GM19328 (cell line): Measurements from ENCODE around the gene OGT.

Source experiments
- ATAC-seq: cut with Tn5 transposase; IDR thresholded peaks from one replicate; pipeline ENCODE4 v1.9.1; 2021; ENCODE audit warnings: mild to moderate bottlenecking, moderate library complexity; ENCODE audit not compliant: unreplicated experiment

OGT gene

DNA sequence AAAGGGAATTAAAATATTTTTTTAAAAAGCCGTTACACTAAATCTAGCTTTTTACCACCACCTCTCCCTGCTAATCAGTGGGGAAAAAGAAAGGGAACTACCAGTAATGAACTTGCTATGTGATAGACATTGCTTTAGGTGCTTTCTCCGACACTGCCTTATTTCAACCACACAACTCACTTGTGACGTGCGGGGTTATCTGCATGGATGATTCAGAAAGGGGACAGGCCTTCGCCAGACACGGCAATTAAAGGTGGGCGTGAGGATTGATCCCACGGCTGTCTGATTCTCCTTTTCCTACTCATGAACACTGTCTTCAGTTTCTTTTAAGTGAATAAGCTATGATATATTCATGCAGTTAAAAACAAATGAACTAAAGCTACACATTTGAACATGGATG lies 86.3 kb downstream of the OGT start:
- ATAC-seq, result no peak

DNA sequence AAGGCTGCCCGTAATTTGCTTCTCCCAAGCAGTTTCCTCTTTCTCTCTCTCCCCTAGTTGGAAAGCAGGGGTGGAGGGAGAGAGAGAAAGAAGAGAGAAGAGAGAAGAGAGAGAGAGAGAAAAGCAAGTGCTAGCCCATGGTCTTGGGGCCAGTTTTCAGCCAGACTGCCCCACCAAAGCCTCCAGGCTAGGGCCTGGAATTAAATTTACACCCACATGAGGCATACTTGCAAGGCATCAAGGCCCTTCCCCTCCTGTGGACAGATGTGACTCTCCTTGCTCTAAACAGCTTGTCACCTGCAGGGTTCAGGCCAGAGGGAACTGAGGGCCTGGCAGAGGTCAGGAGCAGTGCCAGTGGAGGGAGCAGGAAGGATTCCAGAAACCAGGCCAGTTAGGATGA lies 87.1 kb downstream of the OGT start:
- no peak for ATAC-seq

DNA sequence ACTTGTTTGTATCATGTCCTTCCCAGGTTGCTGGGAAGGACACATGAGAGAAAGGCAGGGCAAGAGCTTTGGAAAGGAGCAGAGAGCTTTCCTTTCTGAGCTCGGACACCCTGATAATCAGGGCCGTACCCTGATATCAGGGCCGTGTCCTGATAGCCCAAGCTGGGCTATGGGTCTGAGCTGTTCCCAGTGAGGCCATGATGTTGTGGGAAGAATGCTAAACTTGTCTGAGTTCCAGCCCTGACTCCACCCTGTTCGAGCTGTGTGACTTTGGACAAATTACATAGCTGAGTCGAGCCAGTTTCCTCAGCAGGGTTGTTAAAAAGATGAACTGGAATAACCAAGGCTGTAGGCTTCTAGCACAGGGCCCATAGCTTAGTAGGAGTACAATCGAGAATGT lies 88.7 kb downstream of the OGT start:
- ATAC-seq, result no peak

DNA sequence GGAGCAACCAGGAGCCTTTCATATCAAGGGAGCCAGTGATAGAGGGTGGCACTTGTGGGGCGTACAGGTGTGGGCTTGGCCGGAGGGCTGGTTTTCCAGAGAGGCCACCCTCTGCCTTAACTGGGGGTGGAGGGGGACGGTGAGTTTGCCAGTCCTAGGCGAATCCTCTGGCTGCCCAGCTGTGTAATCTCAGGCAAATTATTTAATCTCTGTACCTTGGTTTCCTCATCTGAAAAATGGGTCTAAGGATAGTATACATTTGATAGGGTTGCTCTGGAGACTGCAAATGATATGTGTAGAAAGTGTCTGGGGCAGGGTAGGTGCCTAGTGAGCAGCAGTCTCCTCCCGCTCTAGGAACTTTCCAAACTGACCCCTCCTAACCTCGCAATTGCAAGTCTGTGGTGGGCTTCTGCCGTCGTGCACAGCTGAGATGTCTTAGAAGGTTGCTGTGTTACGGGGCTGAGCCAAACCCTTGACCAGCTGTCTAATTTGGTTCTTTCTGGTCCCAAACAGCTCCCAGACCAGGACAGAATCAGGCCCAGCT lies 89.2 kb downstream of the OGT start:
- no peak for ATAC-seq

DNA sequence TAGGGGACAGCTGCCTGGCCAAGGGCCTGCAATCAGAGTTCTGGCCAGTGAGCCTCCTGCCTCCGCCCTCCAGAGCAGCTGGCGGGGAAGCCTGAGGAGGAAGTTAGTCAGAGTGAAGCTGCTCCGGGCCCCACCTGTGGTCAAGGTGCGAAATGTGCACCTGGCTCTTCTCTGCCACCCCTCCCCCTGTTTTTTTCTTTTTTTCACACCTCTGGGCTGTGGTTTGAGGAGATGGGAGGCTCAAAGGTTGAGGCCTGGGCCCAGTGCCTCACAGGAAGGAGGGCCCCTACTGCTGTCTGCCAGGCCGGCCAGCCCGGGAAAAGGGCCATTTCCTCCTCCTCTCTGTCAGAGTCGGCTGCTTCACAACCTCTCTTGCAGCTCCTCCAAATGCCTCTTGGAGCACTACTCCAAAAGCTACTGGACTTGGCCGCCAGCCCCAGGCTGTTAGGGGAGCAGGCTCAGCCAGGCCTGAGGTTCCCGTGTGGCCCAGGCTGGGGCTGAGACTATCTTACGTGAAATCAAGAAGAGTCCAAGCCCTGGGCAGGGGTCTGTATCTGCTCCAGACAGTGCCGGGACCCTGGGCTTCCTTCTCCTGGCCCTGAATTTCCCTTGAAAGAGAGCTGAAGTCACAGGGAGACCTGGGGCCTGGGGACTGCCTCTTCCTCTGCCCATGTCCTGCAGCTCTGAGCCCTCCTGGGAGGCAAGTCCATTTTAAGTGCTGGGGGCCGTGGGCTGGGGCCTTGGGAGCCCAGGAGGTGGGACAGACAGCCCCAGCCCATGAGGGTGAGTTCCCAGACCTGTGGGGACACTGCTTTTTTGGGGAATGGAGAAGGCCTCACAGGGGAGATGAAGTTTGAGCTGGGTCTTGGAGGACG lies 89.9 kb downstream of the OGT start:
- peak; percentile 40 for ATAC-seq

DNA sequence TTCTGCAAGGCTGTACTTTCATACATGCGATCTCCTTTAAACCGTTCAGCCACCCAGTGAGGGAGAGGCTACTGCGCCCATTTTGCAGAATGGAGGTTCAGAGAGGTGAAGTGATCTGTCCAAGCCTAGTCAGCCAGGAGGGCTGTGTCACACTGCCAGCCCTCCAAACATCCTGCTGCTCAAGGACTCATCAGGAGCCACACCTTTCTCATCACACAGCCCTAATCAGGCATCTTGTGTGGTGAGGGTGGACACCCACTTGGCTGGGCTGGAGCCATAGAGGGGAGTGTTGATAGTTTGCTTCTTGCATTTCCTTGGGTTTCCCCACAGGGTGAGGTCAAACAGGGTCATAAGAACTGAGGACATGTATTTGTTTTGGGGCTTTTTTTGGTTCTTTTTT lies 90.8 kb downstream of the OGT start:
- no peak for ATAC-seq

DNA sequence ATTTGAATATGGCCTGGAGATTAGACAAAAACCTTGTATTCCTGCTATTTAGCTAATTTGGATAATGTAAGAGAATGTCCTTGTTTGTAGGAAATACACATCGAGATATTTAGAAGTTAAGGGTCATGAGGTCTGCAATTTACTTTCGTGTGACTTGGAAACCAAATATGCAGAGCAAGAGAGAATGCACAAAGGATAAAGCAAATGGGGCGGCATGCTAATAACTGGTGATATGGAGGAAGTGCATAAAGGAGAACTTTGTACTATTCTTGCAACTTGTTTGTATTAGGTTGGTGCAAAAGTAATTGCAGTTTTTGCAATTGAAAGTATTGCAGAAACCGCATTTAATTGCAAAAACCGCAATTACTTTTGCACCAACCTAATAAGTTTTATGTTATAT lies 92.6 kb downstream of the OGT start:
- ATAC-seq, result no peak
